GM21381 (cell line): ENCODE data around the gene LPCAT1.
"Not testable (repeated sequence)": the region's sequence is repeated elsewhere in the genome, so short reads cannot be mapped to it uniquely, and the experiment has no call there.

ENCODE experiments used
- ATAC-seq: cut with Tn5 transposase; IDR thresholded peaks from one replicate; pipeline ENCODE4 v1.9.1; 2021; ENCODE audit warnings: mild to moderate bottlenecking, moderate library complexity; ENCODE audit not compliant: unreplicated experiment

Gene LPCAT1

GRCh38 chr5:1431021-1431811, 92.5 kb downstream of the LPCAT1 start:
- no peak for ATAC-seq

- no peak for ATAC-seq
Observed at GRCh38 chr5:1430121-1430795, 93.5 kb downstream of the LPCAT1 start.

GRCh38 chr5:1429496-1429895, 94.3 kb downstream of the LPCAT1 start:
- no peak for ATAC-seq

- ATAC-seq, result no peak
Observed at GRCh38 chr5:1429066-1429465, 94.7 kb downstream of the LPCAT1 start.

- no peak for ATAC-seq
Observed at GRCh38 chr5:1428107-1428506, 95.7 kb downstream of the LPCAT1 start.

- no peak for ATAC-seq
Observed at GRCh38 chr5:1424716-1425115, 99.0 kb downstream of the LPCAT1 start.

- no peak for ATAC-seq
Observed at GRCh38 chr5:1423901-1424603, 99.7 kb downstream of the LPCAT1 start.

- ATAC-seq, result not testable (repeated sequence)
Observed at GRCh38 chr5:1422522-1422921, 101.2 kb downstream of the LPCAT1 start.

- ATAC-seq, result no peak
Observed at GRCh38 chr5:1421521-1422341, 102.0 kb downstream of the LPCAT1 start.

GRCh38 chr5:1420211-1421195, 103.3 kb downstream of the LPCAT1 start:
- ATAC-seq, result no peak

GRCh38 chr5:1419476-1420210, 104.1 kb downstream of the LPCAT1 start:
- ATAC-seq, result no peak

- ATAC-seq, result no peak
Observed at GRCh38 chr5:1418921-1419280, 104.9 kb downstream of the LPCAT1 start.

GRCh38 chr5:1418238-1418920, 105.4 kb downstream of the LPCAT1 start:
- ATAC-seq, result no peak

GRCh38 chr5:1417586-1418225, 106.1 kb downstream of the LPCAT1 start:
- no peak for ATAC-seq

GRCh38 chr5:1416856-1417469, 106.8 kb downstream of the LPCAT1 start:
- ATAC-seq, result no peak

- no peak for ATAC-seq
Observed at GRCh38 chr5:1415626-1416360, 108.0 kb downstream of the LPCAT1 start.

GRCh38 chr5:1415059-1415425, 108.7 kb downstream of the LPCAT1 start:
- no peak for ATAC-seq
